SH-SY5Y (cell line): ENCODE results near the gene PLCL2.

Experiments
- GATA2 ChIP-seq: IDR thresholded peaks from 2 replicates; pipeline ENCODE4 v1.6.1; 2011; ENCODE audit warnings: mild to moderate bottlenecking, low read depth, low read length
- GATA3 ChIP-seq: IDR thresholded peaks from 2 replicates; pipeline ENCODE4 v1.6.1; 2011; ENCODE audit warnings: low read depth, mild to moderate bottlenecking, low read length, moderate library complexity

PLCL2 gene

GRCh38 chr3:16909802-16910201 lies 25.0 kb downstream of the PLCL2 start:
- TF ChIP-seq GATA3 (no peak), GATA2 (no peak)

GRCh38 chr3:16910207-16910606 lies 25.5 kb downstream of the PLCL2 start:
- TF ChIP-seq GATA2 (no peak), GATA3 (no peak)

GRCh38 chr3:16911916-16912315 lies 27.2 kb downstream of the PLCL2 start:
- TF ChIP-seq GATA2 (no peak), GATA3 (no peak)

GRCh38 chr3:16912400-16913263 lies 27.9 kb downstream of the PLCL2 start:
- no peak for TF ChIP-seq GATA2
- TF ChIP-seq GATA3: no peak

- TF ChIP-seq GATA2 (no peak), GATA3 (no peak)
Measured at GRCh38 chr3:16913264-16913580, 28.5 kb downstream of the PLCL2 start.

- TF ChIP-seq GATA2 (no peak), GATA3 (no peak)
Measured at GRCh38 chr3:16916840-16917239, 32.1 kb downstream of the PLCL2 start.

- TF ChIP-seq GATA2: no peak
- no peak for TF ChIP-seq GATA3
Measured at GRCh38 chr3:16917256-16917935, 32.6 kb downstream of the PLCL2 start.

- TF ChIP-seq GATA2 (no peak), GATA3 (no peak)
Measured at GRCh38 chr3:16917980-16918682, 33.4 kb downstream of the PLCL2 start.

- TF ChIP-seq GATA2: no peak
- no peak for TF ChIP-seq GATA3
Measured at GRCh38 chr3:16918683-16919025, 33.9 kb downstream of the PLCL2 start.

- no peak for TF ChIP-seq GATA3
- no peak for TF ChIP-seq GATA2
Measured at GRCh38 chr3:16923112-16923511, 38.4 kb downstream of the PLCL2 start.

- TF ChIP-seq GATA2 (no peak), GATA3 (no peak)
Measured at GRCh38 chr3:16927485-16927884, 42.7 kb downstream of the PLCL2 start.

GRCh38 chr3:16928386-16929132 lies 43.8 kb downstream of the PLCL2 start:
- no peak for TF ChIP-seq GATA2
- TF ChIP-seq GATA3: no peak

GRCh38 chr3:16929311-16929710 lies 44.6 kb downstream of the PLCL2 start:
- TF ChIP-seq GATA2 (no peak), GATA3 (no peak)

GRCh38 chr3:16932877-16933276 lies 48.1 kb downstream of the PLCL2 start:
- no peak for TF ChIP-seq GATA3
- TF ChIP-seq GATA2: no peak

GRCh38 chr3:16935781-16936180 lies 51.0 kb downstream of the PLCL2 start:
- TF ChIP-seq GATA3: no peak
